ENCODE results near the gene HELZ2. TPM values are rescaled to one million over a fixed set of nuclear protein-coding genes. Genes with fewer than 3 reads are reported as not detected.

Gene HELZ2
- 12.5 TPM for total RNA-seq

- H3K27ac ChIP-seq (ENCODE audit: low read depth, low read length): peak within 1 kb of the TSS; percentile 30
- peaks cover 16 to 22% (median 17%) of the 10 kb centered on the region in 3 donors for H3K4me1 ChIP-seq (ENCODE audit: control insufficient read depth in 3 of 3, insufficient read depth in 3 of 3, low read length in 3 of 3)
- H3K9me3 ChIP-seq (ENCODE audit: control insufficient read depth in 3 of 3, low read length in 3 of 3): no peaks in the 10 kb centered on the region
- no peaks in the 10 kb centered on the region for H3K36me3 ChIP-seq (ENCODE audit: control insufficient read depth in 3 of 3, insufficient read depth in 3 of 3, low read length in 3 of 3)
- H3K4me3 ChIP-seq (ENCODE audit: low read length in 3 of 3): peak within 1 kb of the TSS; percentile 56 to 69 (median 64)
- H3K27me3 ChIP-seq (ENCODE audit: control insufficient read depth in 3 of 3, insufficient read depth in 3 of 3, low read length in 3 of 3): peaks cover 17 to 40% (median 19%) of the 10 kb centered on the region in 3 donors
- H3K9ac ChIP-seq (ENCODE audit: low read depth in 1 of 3, low read length in 3 of 3): peak within 1 kb of the TSS; percentile 57 to 75 (median 74)
These were observed at the start of gene HELZ2 for GRCh38 chr20:63574156-63574828. Gene HELZ2, minus strand, starts transcription at chr20:63574239. Its CDS starts 1,854 bp downstream, at chr20:63572385.

DNA sequence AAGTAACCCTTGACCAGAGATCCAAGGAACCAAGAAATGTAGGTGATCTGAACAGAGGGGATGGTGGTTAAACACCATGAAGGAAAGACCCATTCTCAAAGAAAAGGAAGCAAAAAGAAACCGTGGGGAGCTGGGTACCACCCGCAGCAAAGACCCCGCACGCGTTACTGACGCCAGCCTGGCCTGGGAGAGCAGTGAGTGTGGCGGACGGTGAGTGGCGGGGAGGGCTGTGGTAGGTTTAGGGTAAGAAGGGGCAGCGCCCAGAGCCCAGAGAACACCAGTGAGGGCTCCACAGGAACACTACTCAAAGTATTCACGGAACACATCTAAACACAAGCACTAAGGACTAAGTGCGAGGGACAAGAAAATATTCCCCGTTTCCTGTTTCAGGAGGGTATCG is 48.7 kb upstream of the HELZ2 start:
- H3K9ac ChIP-seq (ENCODE audit: low read depth in 1 of 3, low read length in 3 of 3): no peak overlapping the region
- no peaks in the 10 kb centered on the region for H3K27me3 ChIP-seq (ENCODE audit: control insufficient read depth in 3 of 3, insufficient read depth in 3 of 3, low read length in 3 of 3)
- H3K27ac ChIP-seq (ENCODE audit: low read depth, low read length): no peak overlapping the region
- H3K4me3 ChIP-seq (ENCODE audit: low read length in 3 of 3): no peak overlapping the region
- H3K4me1 ChIP-seq (ENCODE audit: control insufficient read depth in 3 of 3, insufficient read depth in 3 of 3, low read length in 3 of 3): peaks cover 5 to 6% (median 6%) of the 10 kb centered on the region in 3 donors
- no peaks in the 10 kb centered on the region for H3K9me3 ChIP-seq (ENCODE audit: control insufficient read depth in 3 of 3, low read length in 3 of 3)
- peaks cover 16 to 17% (median 16%) of the 10 kb centered on the region in 3 donors for H3K36me3 ChIP-seq (ENCODE audit: control insufficient read depth in 3 of 3, insufficient read depth in 3 of 3, low read length in 3 of 3)

GRCh38 chr20:63622096-63622495 is 48.1 kb upstream of the HELZ2 start:
- H3K36me3 ChIP-seq (ENCODE audit: control insufficient read depth in 3 of 3, insufficient read depth in 3 of 3, low read length in 3 of 3): peaks cover 19 to 22% (median 22%) of the 10 kb centered on the region in 3 donors
- H3K9ac ChIP-seq (ENCODE audit: low read depth in 1 of 3, low read length in 3 of 3): no peak overlapping the region
- no peaks in the 10 kb centered on the region for H3K27me3 ChIP-seq (ENCODE audit: control insufficient read depth in 3 of 3, insufficient read depth in 3 of 3, low read length in 3 of 3)
- no peak overlapping the region for H3K27ac ChIP-seq (ENCODE audit: low read depth, low read length)
- H3K4me3 ChIP-seq (ENCODE audit: low read length in 3 of 3): no peak overlapping the region
- no peaks in the 10 kb centered on the region for H3K9me3 ChIP-seq (ENCODE audit: control insufficient read depth in 3 of 3, low read length in 3 of 3)
- H3K4me1 ChIP-seq (ENCODE audit: control insufficient read depth in 3 of 3, insufficient read depth in 3 of 3, low read length in 3 of 3): peaks cover 1 to 6% (median 5%) of the 10 kb centered on the region in 3 donors

DNA sequence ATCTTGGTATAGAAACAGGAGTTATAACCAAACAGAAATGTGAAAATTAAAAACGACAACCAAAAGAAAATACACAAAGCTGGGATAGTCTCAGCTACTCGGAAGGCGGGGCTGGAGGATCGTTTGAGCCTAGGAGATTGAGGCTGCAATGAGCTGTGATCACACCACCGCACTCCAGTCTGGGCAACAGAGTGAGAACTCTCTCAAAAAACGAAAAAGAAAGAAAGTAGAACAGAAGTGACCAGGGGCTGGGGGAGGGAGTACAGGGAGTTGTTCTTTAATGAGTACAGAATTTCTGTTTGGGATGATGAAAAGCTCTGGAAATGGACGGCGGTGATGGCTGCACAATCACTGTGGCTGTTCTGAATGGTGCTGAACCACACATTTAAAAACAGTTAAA is 47.0 kb upstream of the HELZ2 start:
- no peak overlapping the region for H3K4me3 ChIP-seq (ENCODE audit: low read length in 3 of 3)
- H3K36me3 ChIP-seq (ENCODE audit: control insufficient read depth in 3 of 3, insufficient read depth in 3 of 3, low read length in 3 of 3): peaks cover 25 to 29% (median 25%) of the 10 kb centered on the region in 3 donors
- no peak overlapping the region for H3K9ac ChIP-seq (ENCODE audit: low read depth in 1 of 3, low read length in 3 of 3)
- no peak overlapping the region for H3K27ac ChIP-seq (ENCODE audit: low read depth, low read length)
- H3K9me3 ChIP-seq (ENCODE audit: control insufficient read depth in 3 of 3, low read length in 3 of 3): no peaks in the 10 kb centered on the region
- no peaks in the 10 kb centered on the region for H3K27me3 ChIP-seq (ENCODE audit: control insufficient read depth in 3 of 3, insufficient read depth in 3 of 3, low read length in 3 of 3)
- H3K4me1 ChIP-seq (ENCODE audit: control insufficient read depth in 3 of 3, insufficient read depth in 3 of 3, low read length in 3 of 3): peaks cover 0 to 5% (median 4%) of the 10 kb centered on the region in 3 donors

- H3K27ac ChIP-seq (ENCODE audit: low read depth, low read length): no peak overlapping the region
- no peak overlapping the region for H3K9ac ChIP-seq (ENCODE audit: low read depth in 1 of 3, low read length in 3 of 3)
- no peaks in the 10 kb centered on the region for H3K27me3 ChIP-seq (ENCODE audit: control insufficient read depth in 3 of 3, insufficient read depth in 3 of 3, low read length in 3 of 3)
- no peaks in the 10 kb centered on the region for H3K4me1 ChIP-seq (ENCODE audit: control insufficient read depth in 3 of 3, insufficient read depth in 3 of 3, low read length in 3 of 3)
- peaks cover 25 to 34% (median 25%) of the 10 kb centered on the region in 3 donors for H3K36me3 ChIP-seq (ENCODE audit: control insufficient read depth in 3 of 3, insufficient read depth in 3 of 3, low read length in 3 of 3)
- H3K9me3 ChIP-seq (ENCODE audit: control insufficient read depth in 3 of 3, low read length in 3 of 3): no peaks in the 10 kb centered on the region
- no peak overlapping the region for H3K4me3 ChIP-seq (ENCODE audit: low read length in 3 of 3)
These were observed 45.5 kb upstream of the HELZ2 start for GRCh38 chr20:63619505-63619904.

GRCh38 chr20:63619086-63619485 is 45.0 kb upstream of the HELZ2 start:
- Histone ChIP-seq H3K4me3 (ENCODE audit: low read length in 3 of 3) (no peak overlapping the region), H3K9ac (ENCODE audit: low read depth in 1 of 3, low read length in 3 of 3) (no peak overlapping the region), H3K27me3 (ENCODE audit: control insufficient read depth in 3 of 3, insufficient read depth in 3 of 3, low read length in 3 of 3) (no peaks in the 10 kb centered on the region), H3K9me3 (ENCODE audit: control insufficient read depth in 3 of 3, low read length in 3 of 3) (no peaks in the 10 kb centered on the region), H3K36me3 (ENCODE audit: control insufficient read depth in 3 of 3, insufficient read depth in 3 of 3, low read length in 3 of 3) (peaks cover 25 to 34% (median 25%) of the 10 kb centered on the region in 3 donors), H3K27ac (ENCODE audit: low read depth, low read length) (no peak overlapping the region), H3K4me1 (ENCODE audit: control insufficient read depth in 3 of 3, insufficient read depth in 3 of 3, low read length in 3 of 3) (no peaks in the 10 kb centered on the region)

DNA sequence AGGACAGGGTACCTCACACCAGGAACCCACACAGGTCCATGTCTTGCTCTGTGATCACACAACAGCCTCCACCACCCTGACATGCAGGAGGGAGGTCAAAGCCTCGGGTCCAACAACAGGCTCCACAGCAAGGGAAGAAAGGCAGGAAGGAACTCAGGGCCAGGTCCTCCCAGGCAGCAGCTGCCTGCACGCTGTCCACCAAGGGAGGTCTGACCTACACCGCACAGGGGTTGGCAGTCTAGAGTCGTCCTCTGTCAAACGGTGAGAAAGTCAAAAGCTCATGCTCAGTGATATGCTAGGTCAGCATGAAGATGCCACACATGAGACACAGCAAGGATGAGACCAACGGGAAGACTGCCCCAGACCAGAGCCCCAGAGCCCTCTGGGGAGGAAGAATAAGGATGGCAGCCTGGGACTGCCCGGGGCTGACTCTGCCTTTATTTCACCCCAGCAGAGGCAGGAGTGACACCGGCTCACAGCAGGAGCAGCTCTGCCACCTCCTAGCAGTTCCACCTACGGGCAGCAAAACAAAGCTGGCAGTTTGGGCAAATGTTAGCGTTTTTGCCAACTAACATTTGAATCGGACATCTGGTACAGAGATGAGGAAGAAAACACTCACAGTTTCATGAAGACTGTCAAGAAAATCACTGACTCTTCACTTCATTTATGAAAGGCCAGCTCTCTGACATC is 44.4 kb upstream of the HELZ2 start:
- Histone ChIP-seq H3K4me1 (ENCODE audit: control insufficient read depth in 3 of 3, insufficient read depth in 3 of 3, low read length in 3 of 3) (no peaks in the 10 kb centered on the region), H3K36me3 (ENCODE audit: control insufficient read depth in 3 of 3, insufficient read depth in 3 of 3, low read length in 3 of 3) (peaks cover 25 to 34% (median 25%) of the 10 kb centered on the region in 3 donors), H3K27me3 (ENCODE audit: control insufficient read depth in 3 of 3, insufficient read depth in 3 of 3, low read length in 3 of 3) (no peaks in the 10 kb centered on the region), H3K27ac (ENCODE audit: low read depth, low read length) (no peak overlapping the region), H3K9ac (ENCODE audit: low read depth in 1 of 3, low read length in 3 of 3) (no peak overlapping the region), H3K4me3 (ENCODE audit: low read length in 3 of 3) (no peak overlapping the region), H3K9me3 (ENCODE audit: control insufficient read depth in 3 of 3, low read length in 3 of 3) (no peaks in the 10 kb centered on the region)

DNA sequence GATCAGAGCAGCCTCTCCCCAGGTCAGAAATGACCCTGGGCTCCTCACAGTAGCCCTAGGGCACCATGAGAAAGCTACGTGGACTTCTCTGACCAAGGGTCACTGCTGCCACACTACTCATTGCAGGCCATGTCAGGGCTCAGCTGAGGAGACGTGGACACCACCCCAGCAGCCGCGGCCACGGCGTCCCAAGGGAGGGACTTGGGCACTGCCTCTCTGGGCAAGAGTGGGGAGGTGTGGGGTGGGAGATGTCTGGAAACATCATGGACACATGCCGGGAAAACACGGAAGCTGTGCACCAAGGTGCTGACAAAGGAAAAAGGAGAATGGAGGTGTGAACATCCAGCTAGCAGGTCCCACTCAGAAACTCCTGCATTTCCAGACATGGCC is 43.8 kb upstream of the HELZ2 start:
- peaks cover 25 to 34% (median 25%) of the 10 kb centered on the region in 3 donors for H3K36me3 ChIP-seq (ENCODE audit: control insufficient read depth in 3 of 3, insufficient read depth in 3 of 3, low read length in 3 of 3)
- H3K9ac ChIP-seq (ENCODE audit: low read depth in 1 of 3, low read length in 3 of 3): no peak overlapping the region
- no peaks in the 10 kb centered on the region for H3K27me3 ChIP-seq (ENCODE audit: control insufficient read depth in 3 of 3, insufficient read depth in 3 of 3, low read length in 3 of 3)
- no peaks in the 10 kb centered on the region for H3K9me3 ChIP-seq (ENCODE audit: control insufficient read depth in 3 of 3, low read length in 3 of 3)
- peaks cover 0 to 3% (median 0%) of the 10 kb centered on the region in 3 donors for H3K4me1 ChIP-seq (ENCODE audit: control insufficient read depth in 3 of 3, insufficient read depth in 3 of 3, low read length in 3 of 3)
- H3K27ac ChIP-seq (ENCODE audit: low read depth, low read length): no peak overlapping the region
- no peak overlapping the region for H3K4me3 ChIP-seq (ENCODE audit: low read length in 3 of 3)

DNA sequence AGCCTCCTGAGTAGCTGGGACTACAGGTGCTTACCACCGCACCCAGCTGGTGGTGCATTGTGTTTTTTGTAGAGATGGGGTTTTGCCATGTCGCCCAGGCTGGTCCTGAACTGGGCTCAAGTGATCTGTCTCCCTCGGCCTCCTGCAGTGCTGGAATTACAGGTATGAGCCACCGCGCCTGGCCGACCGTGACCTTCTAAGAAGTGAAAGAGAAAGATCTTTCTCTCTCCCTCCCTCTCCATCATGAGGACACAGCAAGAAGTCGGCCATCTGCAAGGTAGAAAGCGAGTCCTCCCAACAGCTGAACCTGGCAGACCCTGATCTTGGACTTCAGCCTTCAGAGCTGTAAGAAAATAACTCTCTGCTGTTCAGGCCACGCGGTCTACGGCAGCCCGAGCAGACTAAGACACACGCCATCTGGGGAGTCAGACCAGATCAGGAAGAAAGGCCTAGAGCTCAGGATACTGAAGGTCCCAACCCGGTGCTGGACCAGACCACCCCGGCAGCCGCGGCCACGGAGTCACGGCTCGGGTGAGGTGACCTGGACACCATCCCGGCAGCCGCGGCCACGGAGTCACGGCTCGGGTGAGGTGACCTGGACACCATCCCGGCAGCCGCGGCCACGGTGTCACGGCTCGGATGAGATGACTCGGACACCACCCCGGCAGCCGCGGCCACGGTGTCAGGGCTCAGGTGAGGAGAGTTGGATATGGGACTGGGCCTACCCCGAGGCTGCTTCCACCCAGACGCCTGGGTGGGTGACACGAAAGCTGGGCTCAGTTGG is 43.2 kb upstream of the HELZ2 start:
- H3K4me1 ChIP-seq (ENCODE audit: control insufficient read depth in 3 of 3, insufficient read depth in 3 of 3, low read length in 3 of 3): peaks cover 0 to 3% (median 0%) of the 10 kb centered on the region in 3 donors
- no peaks in the 10 kb centered on the region for H3K9me3 ChIP-seq (ENCODE audit: control insufficient read depth in 3 of 3, low read length in 3 of 3)
- no peak overlapping the region for H3K4me3 ChIP-seq (ENCODE audit: low read length in 3 of 3)
- no peaks in the 10 kb centered on the region for H3K27me3 ChIP-seq (ENCODE audit: control insufficient read depth in 3 of 3, insufficient read depth in 3 of 3, low read length in 3 of 3)
- H3K36me3 ChIP-seq (ENCODE audit: control insufficient read depth in 3 of 3, insufficient read depth in 3 of 3, low read length in 3 of 3): peaks cover 25 to 34% (median 25%) of the 10 kb centered on the region in 3 donors
- H3K9ac ChIP-seq (ENCODE audit: low read depth in 1 of 3, low read length in 3 of 3): no peak overlapping the region
- no peak overlapping the region for H3K27ac ChIP-seq (ENCODE audit: low read depth, low read length)

Measured in skeletal muscle tissue (tissue), 4 donors.